Measurements from ENCODE around the gene PRRT3.

PRRT3 gene

GRCh38 chr3:9917820-9918219 lies 34.4 kb downstream of the PRRT3 start:
- DNase-seq (ENCODE audit: extremely low read depth, low read depth), result no peak
- TF ChIP-seq CTCF (IDR thresholded peaks at IDR 0.05; ENCODE audit: low read depth, low read length), result no peak

GRCh38 chr3:9916734-9917680 lies 35.2 kb downstream of the PRRT3 start, which contains the start of gene IL17RC:
Gene IL17RC (plus strand): TSS chr3:9917098. CDS start chr3:9917316, 218 bp downstream.
- peak; percentile 40 for DNase-seq (ENCODE audit: extremely low read depth, low read depth)
- TF ChIP-seq CTCF (IDR thresholded peaks at IDR 0.05; ENCODE audit: low read depth, low read length), result no peak

GRCh38 chr3:9916346-9916733 lies 35.9 kb downstream of the PRRT3 start:
- TF ChIP-seq CTCF (IDR thresholded peaks at IDR 0.05; ENCODE audit: low read depth, low read length), result no peak
- no peak for DNase-seq (ENCODE audit: extremely low read depth, low read depth)

GRCh38 chr3:9915254-9916141 lies 36.7 kb downstream of the PRRT3 start:
- TF ChIP-seq CTCF (IDR thresholded peaks at IDR 0.05; ENCODE audit: low read depth, low read length), result peak; percentile 47
- no peak for DNase-seq (ENCODE audit: extremely low read depth, low read depth)

GRCh38 chr3:9914559-9915253 lies 37.5 kb downstream of the PRRT3 start:
- no peak for DNase-seq (ENCODE audit: extremely low read depth, low read depth)
- TF ChIP-seq CTCF (IDR thresholded peaks at IDR 0.05; ENCODE audit: low read depth, low read length), result no peak

- no peak for TF ChIP-seq CTCF (IDR thresholded peaks at IDR 0.05; ENCODE audit: low read depth, low read length)
Observed at GRCh38 chr3:9914011-9914410, 38.2 kb downstream of the PRRT3 start.

More at GRCh38 chr3:9914011-9914410, 38.2 kb downstream of the PRRT3 start:
- no peak for DNase-seq (ENCODE audit: extremely low read depth, low read depth)
